ENCODE results near the gene VSTM1.
"Not testable (repeated sequence)": the region's sequence is repeated elsewhere in the genome, so short reads cannot be mapped to it uniquely, and the experiment has no call there.

Gene VSTM1

DNA sequence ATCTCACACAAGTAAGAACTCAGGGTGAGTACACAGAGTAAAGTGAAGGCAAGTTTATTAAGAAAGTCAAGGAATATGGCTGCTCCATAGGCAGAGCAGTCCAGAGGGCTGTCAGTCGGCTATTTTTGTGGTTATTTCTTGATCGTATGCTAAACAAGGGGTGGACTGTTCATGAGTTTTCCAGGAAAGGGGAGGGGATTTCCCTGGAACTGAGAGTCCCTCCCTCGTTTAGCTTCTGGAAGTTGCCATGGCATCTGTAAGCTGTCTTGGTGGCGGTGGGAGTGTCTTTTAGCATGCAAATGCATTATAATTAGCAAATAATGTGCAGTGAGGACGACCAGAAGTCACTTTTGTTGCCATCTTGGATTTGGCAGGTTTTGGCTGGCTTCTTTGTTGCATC lies 5.8 kb upstream of the VSTM1 start:
- DNase-seq, result no peak

GRCh38 chr19:54062643-54063042 lies 1.1 kb downstream of the VSTM1 start:
- DNase-seq, result no peak

- DNase-seq, result no peak
Measured at GRCh38 chr19:54047616-54048015, 16.1 kb downstream of the VSTM1 start.

DNA sequence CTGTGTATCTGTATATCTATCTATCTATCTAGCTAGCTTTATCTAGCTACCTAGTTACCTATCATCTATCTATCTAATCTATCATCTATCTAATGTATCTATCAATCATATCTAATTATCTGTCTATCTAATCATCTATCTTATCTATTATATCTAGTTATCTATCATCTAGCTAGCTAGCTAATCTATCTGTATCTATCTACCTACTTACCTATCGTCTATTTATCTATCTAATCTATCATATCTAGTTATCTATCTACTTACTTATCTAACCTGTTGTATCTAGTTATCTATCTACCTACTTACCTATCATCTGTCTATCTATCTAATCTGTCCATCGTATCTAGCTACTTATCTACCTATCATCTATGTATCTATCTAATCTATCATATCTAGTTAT lies 17.9 kb downstream of the VSTM1 start:
- no peak for DNase-seq

DNA sequence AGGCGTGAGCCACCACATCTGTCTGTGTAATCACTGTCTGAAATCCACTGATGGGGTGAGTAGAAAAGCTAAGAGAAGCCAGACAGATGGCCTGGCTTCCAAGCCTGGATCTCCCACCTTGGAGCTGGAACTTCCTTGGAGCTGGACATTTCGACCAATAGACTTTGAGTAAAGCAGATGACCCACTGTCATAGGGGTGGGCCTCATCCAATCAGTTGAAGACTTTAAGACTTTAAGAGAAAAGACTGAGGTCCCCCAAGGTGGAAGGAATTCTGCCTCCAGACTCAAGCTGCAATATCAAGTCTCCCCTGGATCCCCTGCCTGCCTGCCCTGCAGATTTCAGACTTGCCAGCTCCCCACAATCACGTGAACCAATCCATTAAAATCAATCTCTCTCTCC lies 20.7 kb downstream of the VSTM1 start:
- DNase-seq, result no peak

- no peak for DNase-seq
Measured at GRCh38 chr19:54041969-54042606, 21.6 kb downstream of the VSTM1 start.

GRCh38 chr19:54040003-54040402 lies 23.7 kb downstream of the VSTM1 start:
- DNase-seq, result no peak

GRCh38 chr19:54036542-54036941 lies 27.2 kb downstream of the VSTM1 start:
- not testable (repeated sequence) for DNase-seq

DNA sequence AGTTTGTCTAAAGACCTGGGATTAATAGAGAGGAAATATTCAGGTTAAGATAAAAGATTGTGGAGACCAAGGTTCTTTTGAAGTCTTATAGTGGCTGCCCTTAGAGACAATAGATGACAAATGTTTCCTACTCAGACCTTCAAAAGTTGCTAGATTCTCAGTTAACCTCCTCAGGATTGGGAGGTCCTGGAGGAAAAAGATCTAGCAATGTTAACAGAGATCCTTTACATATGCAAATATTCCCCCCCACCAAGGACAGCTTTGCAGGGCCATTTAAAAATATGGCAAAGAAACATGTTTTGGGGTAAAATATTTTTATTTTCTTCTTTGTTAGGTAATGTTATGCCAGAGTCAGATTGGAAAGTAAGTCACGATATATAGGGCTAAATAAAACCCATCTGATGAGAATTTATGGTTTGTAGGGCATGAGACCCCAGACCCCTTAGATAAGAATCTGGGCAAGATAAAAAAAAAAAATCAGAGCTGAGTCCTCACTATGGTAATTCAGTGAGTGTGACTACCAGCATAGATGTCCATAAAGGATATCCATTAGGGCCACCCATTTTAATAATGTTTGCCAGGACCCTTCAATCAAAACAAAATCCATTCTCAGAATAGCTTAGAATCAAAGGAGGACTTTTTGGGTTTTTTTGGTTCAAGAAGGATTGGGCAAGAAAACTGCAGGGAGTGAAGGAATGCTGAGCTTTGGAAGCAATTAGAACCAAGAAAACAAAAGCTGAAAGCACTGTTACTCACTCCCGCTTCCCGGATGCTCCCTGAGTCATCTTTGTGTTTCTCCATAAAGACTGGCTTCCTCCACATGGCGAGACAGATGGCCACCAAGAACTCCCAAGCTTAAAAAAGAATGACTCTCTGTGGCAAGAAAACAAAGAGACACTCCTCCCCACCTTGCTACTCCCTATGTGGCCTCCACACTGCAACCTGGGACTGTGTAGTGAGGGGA lies 28.2 kb downstream of the VSTM1 start:
- DNase-seq, result no peak

GRCh38 chr19:54030895-54031586 lies 32.7 kb downstream of the VSTM1 start:
- no peak for DNase-seq

GRCh38 chr19:54029930-54030490 lies 33.7 kb downstream of the VSTM1 start:
- DNase-seq, result peak; percentile 65 to 66

GRCh38 chr19:54029301-54029700 lies 34.4 kb downstream of the VSTM1 start:
- no peak for DNase-seq

DNA sequence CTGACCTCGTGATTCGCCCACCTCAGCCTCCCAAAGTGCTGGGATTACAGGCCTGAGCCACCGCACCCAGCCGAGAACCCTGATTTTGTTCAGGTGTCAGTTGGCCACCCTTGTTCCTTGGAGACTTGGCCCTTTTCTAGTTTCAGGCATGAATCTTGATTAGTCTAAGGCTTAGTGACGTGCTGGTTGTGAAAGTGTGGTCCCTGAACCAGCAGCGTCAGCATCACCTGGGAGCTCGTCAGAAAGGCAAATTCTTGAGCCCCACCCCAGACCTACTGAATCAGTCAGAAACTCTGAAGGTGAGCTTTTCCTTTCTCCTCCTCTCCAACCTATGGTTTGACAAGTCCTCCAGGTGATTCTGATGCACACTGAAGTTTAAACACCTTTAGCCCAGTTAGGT lies 37.0 kb downstream of the VSTM1 start:
- no peak for DNase-seq

GRCh38 chr19:54024660-54025059 lies 39.0 kb downstream of the VSTM1 start:
- no peak for DNase-seq

DNA sequence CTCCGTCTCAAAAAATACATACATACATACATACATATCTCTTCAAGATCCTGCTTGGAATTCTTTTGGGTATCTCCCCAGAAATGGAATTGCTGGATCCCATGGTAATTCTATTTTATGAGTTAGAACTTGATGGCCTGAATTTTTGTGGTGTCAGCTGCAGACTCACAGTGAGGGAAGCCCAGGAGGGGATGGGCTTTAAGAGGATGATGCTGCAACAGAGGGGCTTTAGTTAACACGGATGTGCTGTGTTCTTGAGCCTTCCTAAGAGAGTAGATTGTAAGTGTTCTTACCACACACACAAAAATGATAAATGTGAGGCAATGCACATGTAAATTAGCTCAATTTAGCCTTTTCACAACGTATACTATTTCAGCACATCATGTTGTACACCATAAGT lies 40.5 kb downstream of the VSTM1 start:
- DNase-seq, result no peak

DNA sequence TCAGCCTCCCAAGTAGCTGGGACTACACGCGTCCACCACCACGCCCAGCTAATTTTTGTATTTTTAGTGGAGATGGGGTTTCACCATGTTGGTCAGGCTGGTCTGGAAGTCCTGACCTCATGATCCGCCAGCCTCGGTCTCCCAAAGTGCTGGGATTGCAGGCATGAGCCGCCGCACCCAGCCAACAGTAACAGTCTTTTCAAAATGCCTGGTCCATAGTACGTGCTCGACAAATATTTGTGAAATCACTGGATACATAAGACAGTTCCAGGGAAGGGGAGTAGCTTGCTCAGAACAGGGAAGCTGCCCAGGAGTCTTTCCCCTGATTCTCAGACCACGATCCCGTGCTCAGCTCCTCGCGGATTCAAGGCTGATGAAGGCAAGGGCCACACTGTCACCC lies 41.8 kb downstream of the VSTM1 start:
- DNase-seq, result no peak

- no peak for DNase-seq
Measured at GRCh38 chr19:54021363-54021762, 42.3 kb downstream of the VSTM1 start.

DNA sequence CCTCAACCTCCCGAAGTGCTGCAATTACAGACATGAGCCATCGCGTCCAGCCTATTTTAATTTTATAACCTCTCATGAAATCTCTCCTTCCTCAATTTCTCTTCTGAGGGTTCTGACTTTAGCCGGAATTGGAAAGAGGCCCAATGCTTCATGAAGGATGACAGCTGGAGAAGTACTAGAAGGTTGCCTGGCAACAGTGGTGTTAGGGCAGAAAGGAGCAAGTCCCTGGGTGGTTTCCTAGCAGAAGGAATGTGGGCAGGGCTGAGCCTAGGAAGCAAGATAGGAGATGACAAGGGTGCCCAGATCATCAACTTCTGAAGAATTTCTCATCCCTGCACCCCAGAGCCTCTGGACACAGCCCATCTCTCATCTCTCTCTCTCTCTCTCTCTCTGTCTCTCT lies 46.4 kb downstream of the VSTM1 start:
- DNase-seq, result no peak

DNA sequence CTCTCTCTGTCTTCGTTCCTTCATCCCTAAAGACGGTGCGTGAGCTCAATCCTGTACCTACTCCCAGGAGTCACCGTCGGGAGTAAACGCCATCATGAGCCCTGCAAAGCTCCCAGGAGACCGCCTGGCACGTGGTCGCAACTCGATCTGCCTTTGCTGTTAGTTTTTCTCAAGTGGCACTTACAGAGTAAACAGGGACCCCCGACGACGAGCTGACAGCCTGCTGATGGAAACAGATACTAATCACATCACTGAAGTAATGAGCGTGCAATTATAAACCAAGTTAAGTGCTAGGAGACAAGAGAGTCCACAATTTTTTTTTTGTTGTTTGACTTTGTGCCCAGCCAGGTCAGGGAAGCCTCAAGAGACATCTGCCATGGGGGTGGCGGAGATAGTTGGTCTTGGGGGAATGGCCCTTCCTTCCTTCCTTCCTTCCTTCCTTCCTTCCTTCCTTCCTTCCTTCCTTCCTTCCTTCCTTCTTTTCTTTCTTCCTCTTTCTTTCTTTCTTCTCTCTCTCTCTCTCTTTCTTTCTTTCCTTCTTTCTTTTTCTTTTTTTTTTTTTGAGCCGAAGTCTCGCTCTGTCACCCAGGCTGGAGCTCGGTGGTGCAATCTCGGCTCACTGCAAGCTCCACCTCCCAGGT lies 48.7 kb downstream of the VSTM1 start:
- no peak for DNase-seq

- DNase-seq, result no peak
Measured at GRCh38 chr19:54013866-54014265, 49.8 kb downstream of the VSTM1 start.

DNA sequence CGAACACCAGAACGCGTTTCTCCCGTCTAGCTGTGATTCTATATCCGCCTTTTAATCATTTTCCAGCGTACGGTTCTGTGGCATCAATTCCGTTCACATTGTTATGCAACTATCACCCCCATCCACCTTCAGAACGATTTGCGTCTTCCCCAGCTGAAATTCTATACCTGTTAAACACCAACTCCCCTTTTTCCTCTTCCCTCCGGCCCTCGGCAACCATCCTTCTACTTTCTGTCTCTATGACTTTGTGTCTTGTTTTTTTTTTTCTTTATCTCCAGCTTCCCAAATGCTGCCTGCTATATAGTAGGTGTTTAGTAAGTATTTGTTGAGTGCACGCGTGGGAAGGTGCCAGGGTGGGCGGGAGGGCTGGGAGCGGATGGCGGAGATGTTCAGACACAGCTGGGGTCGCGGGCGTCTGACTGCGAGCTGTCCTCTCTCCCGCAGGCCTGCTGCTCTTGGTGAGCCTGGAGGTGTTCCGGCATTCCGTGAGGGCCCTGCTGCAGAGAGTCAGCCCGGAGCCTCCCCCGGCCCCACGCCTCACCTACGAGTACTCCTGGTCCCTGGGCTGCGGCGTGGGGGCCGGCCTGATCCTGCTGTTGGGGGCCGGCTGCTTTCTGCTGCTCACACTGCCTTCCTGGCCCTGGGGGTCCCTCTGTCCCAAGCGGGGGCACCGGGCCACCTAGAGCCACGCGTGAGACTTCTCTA lies 52.0 kb downstream of the VSTM1 start:
- no peak for DNase-seq

GRCh38 chr19:54010474-54010873 lies 53.2 kb downstream of the VSTM1 start:
- DNase-seq, result no peak

All from stimulated activated CD4-positive, alpha-beta T cell treated with anti-CD3 and anti-CD28 coated beads, Interleukin-2, amount 100 ng/mL, for 24 hours (primary cell).